ENCODE measurements around the gene DUSP18.

GRCh38 chr22:30702856-30703255 is 35.2 kb upstream of the DUSP18 start:
- TF ChIP-seq POLR2A (IDR thresholded peaks at IDR 0.05; ENCODE audit: low read length) = no peak
- TF ChIP-seq GATA1 (IDR thresholded peaks at IDR 0.05; ENCODE audit: low read depth, low read length) = no peak
